Astrocyte (in vitro differentiated cells and primary cell): ENCODE measurements around the gene ANKRD11. TPM values are rescaled to one million over a fixed set of nuclear protein-coding genes. Genes with fewer than 3 reads are reported as not detected.
"Not testable (repeated sequence)": the region's sequence is repeated elsewhere in the genome, so short reads cannot be mapped to it uniquely, and the experiment has no call there.

Experiments used
- DNase-seq: peaks from one replicate; pipeline ENCODE4 v3.0.0-alpha.2; 2010; ENCODE audit warnings: low read depth
- FAIRE-seq: peaks from 2 replicates; lab custom pipeline; 2011; peaks lifted over from hg19 to GRCh38; lab: Jason Lieb, UNC
- H2AFZ ChIP-seq: 2 replicates; pipeline ENCODE4 v1.6.0; 2012; ENCODE audit warnings: low read depth, low read length, inconsistent platforms
- H3K27ac ChIP-seq: 2 replicates; pipeline ENCODE4 v1.5.1; 2011; ENCODE audit warnings: low read depth, low read length, inconsistent platforms
- H3K27me3 ChIP-seq: 2 replicates; pipeline ENCODE4 v1.6.0; 2011; ENCODE audit warnings: low read length, inconsistent platforms; ENCODE audit not compliant: insufficient read depth
- H3K36me3 ChIP-seq: 2 replicates; pipeline ENCODE4 v1.5.1; 2011; ENCODE audit warnings: low read length, inconsistent platforms; ENCODE audit not compliant: insufficient read depth
- H3K4me1 ChIP-seq: 2 replicates; pipeline ENCODE4 v1.5.1; 2011; ENCODE audit warnings: low read length, inconsistent platforms; ENCODE audit not compliant: insufficient read depth
- H3K4me2 ChIP-seq: 2 replicates; pipeline ENCODE4 v1.6.0; 2012; ENCODE audit warnings: low read length, inconsistent platforms
- H3K4me3 ChIP-seq: 2 replicates; pipeline ENCODE4 v1.5.1; 2011; ENCODE audit warnings: low read depth, mild to moderate bottlenecking, low read length, inconsistent platforms; ENCODE audit not compliant: insufficient read depth
- H3K79me2 ChIP-seq: 2 replicates; pipeline ENCODE4 v1.6.0; 2012; ENCODE audit warnings: mild to moderate bottlenecking, low read length, inconsistent platforms; ENCODE audit not compliant: insufficient read depth
- H3K9ac ChIP-seq: 2 replicates; pipeline ENCODE4 v1.6.0; 2012; ENCODE audit warnings: mild to moderate bottlenecking, low read length, inconsistent platforms
- H3K9me3 ChIP-seq: 2 replicates; pipeline ENCODE4 v1.5.1; 2012; ENCODE audit warnings: low read depth, mild to moderate bottlenecking, low read length, inconsistent platforms; ENCODE audit not compliant: insufficient read depth
- H4K20me1 ChIP-seq: 2 replicates; pipeline ENCODE4 v1.6.0; 2012; ENCODE audit warnings: low read length, inconsistent platforms; ENCODE audit not compliant: insufficient read depth
- H3K27ac Mint-ChIP-seq: one replicate; pipeline ENCODE4 v1.8.0; 2021; ENCODE audit warnings: mild to moderate bottlenecking, mixed read lengths; ENCODE audit not compliant: unreplicated experiment
- H3K27me3 Mint-ChIP-seq: one replicate; pipeline ENCODE4 v1.8.0; 2021; ENCODE audit warnings: low read depth, mixed read lengths; ENCODE audit not compliant: unreplicated experiment
- H3K36me3 Mint-ChIP-seq: one replicate; pipeline ENCODE4 v1.8.0; 2021; ENCODE audit warnings: low read depth, mixed read lengths; ENCODE audit not compliant: unreplicated experiment
- H3K4me1 Mint-ChIP-seq: one replicate; pipeline ENCODE4 v1.8.0; 2021; ENCODE audit warnings: low read depth, mixed read lengths; ENCODE audit not compliant: unreplicated experiment
- H3K4me3 Mint-ChIP-seq: one replicate; pipeline ENCODE4 v1.8.0; 2021; ENCODE audit warnings: mild to moderate bottlenecking, moderate library complexity, mixed read lengths; ENCODE audit not compliant: unreplicated experiment
- H3K9me3 Mint-ChIP-seq: one replicate; pipeline ENCODE4 v1.8.0; 2021; ENCODE audit warnings: mild to moderate bottlenecking, mixed read lengths; ENCODE audit not compliant: unreplicated experiment
- CTCF ChIP-seq: IDR thresholded peaks from 2 replicates; pipeline ENCODE4 v1.5.1; 2011; ENCODE audit warnings: low read depth, mild to moderate bottlenecking, inconsistent platforms, low read length, moderate library complexity; ENCODE audit not compliant: insufficient read depth
- EZH2 ChIP-seq: IDR thresholded peaks from 2 replicates; pipeline ENCODE4 v1.6.1; 2012; ENCODE audit warnings: mild to moderate bottlenecking, low read length, inconsistent platforms; ENCODE audit not compliant: insufficient read depth
- total RNA-seq: library from RNA; stranded (reverse); gene quantifications from 2 replicates; pipeline ENCODE4 v1.2.1, GENCODE V29; 2021

ANKRD11 gene
- total RNA-seq, 1 donor from 2014 or later, result 213 TPM

DNA sequence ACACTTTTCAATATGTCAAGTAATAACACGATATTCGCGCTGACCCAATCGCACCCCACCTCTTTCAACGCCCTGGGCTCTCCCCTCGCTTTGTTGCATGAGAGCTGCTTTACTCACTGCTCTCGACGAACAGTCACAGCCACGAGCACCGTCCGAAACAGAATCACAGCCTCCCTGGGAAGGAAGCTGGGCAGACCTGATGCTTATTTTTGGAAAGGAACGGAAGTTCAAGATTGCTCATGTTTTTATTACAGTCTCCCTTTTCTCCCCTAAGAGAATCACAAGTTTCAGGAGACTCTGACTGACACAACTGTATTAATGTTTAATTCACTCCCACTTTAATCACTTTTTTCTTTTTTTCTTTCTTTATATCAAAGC, 67.8 kb downstream of the ANKRD11 start:
- Histone ChIP-seq H2AFZ (no peak overlapping the region), H3K4me1 (peaks cover 35% of the 10 kb centered on the region), H3K4me3 (no peak overlapping the region), H3K9ac (peak overlapping the region; percentile 60), H3K36me3 (peaks cover 4% of the 10 kb centered on the region), H4K20me1 (peaks cover 99% of the 10 kb centered on the region), H3K4me2 (peak overlapping the region; percentile 75), H3K79me2 (peaks cover 97% of the 10 kb centered on the region), H3K27me3 (no peaks in the 10 kb centered on the region), H3K27ac (peak overlapping the region; percentile 83), H3K9me3 (no peaks in the 10 kb centered on the region)
- peaks cover 71% of the 10 kb centered on the region for H3K4me1 Mint-ChIP-seq
- no peak for FAIRE-seq
- no peak for TF ChIP-seq EZH2
- no peak for TF ChIP-seq CTCF
- DNase-seq, result peak; percentile 72
- H3K27me3 Mint-ChIP-seq, result no peaks in the 10 kb centered on the region
- H3K4me3 Mint-ChIP-seq, result peak overlapping the region; percentile 80
- H3K27ac Mint-ChIP-seq, result peak overlapping the region; percentile 98
- peaks cover 10% of the 10 kb centered on the region for H3K36me3 Mint-ChIP-seq
- H3K9me3 Mint-ChIP-seq, result no peaks in the 10 kb centered on the region

DNA sequence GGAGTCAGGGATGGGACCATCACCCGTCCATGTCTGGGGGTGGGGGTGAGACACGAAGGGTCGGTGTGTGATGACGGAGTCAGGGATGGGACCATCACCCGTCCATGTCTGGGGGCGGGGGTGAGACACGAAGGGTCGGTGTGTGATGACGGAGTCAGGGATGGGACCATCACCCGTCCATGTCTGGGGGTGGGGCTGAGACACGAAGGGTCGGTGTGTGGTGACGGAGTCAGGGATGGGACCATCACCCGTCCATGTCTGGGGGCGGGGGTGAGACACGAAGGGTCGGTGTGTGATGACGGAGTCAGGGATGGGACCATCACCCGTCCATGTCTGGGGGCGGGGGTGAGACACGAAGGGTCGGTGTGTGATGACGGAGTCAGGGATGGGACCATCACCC, 69.1 kb downstream of the ANKRD11 start:
- not testable (repeated sequence) for H3K9me3 ChIP-seq, H3K36me3 ChIP-seq, H3K4me2 ChIP-seq, H3K36me3 Mint-ChIP-seq, H3K9ac ChIP-seq, H3K27ac ChIP-seq, H3K27me3 Mint-ChIP-seq, FAIRE-seq, H3K27ac Mint-ChIP-seq, H3K4me3 Mint-ChIP-seq, H3K9me3 Mint-ChIP-seq, DNase-seq, H2AFZ ChIP-seq, H3K4me3 ChIP-seq, H3K27me3 ChIP-seq
- H3K4me1 Mint-ChIP-seq, result peaks cover 70% of the 10 kb centered on the region
- peaks cover 99% of the 10 kb centered on the region for H4K20me1 ChIP-seq
- peaks cover 97% of the 10 kb centered on the region for H3K79me2 ChIP-seq
- peaks cover 27% of the 10 kb centered on the region for H3K4me1 ChIP-seq

DNA sequence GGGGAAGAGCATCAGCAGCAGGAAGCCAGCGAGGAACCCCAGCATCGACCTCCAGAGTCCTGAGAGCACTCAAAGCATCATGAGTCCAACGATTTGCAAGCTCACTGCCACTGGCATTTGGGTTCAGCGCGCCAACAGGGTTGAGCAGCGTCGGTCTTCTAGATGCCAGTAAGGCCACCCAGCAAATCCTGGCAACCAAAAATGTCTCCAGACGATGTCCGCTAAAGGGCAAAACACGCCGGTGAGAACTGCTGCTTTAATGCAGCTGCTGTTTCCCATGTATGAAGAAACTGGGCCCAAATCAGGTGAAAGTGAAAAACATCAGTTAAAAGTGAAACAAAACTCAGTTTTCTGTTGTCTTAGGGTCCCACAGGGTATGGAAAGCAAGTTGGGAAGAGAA, 70.2 kb downstream of the ANKRD11 start:
- FAIRE-seq, result no peak

More for the DNA sequence above, 70.2 kb downstream of the ANKRD11 start:
- TF ChIP-seq CTCF, result no peak
- no peak for TF ChIP-seq EZH2
- Mint-ChIP-seq H3K36me3 (peaks cover 8% of the 10 kb centered on the region), H3K4me1 (peaks cover 65% of the 10 kb centered on the region), H3K27me3 (no peaks in the 10 kb centered on the region), H3K4me3 (peak overlapping the region; percentile 27), H3K9me3 (no peaks in the 10 kb centered on the region), H3K27ac (no peak overlapping the region)
- Histone ChIP-seq H2AFZ (no peak overlapping the region), H3K79me2 (peaks cover 97% of the 10 kb centered on the region), H3K4me2 (peak overlapping the region; percentile 29), H3K9me3 (no peaks in the 10 kb centered on the region), H3K4me3 (no peak overlapping the region), H3K36me3 (peaks cover 7% of the 10 kb centered on the region), H3K9ac (no peak overlapping the region), H3K27me3 (no peaks in the 10 kb centered on the region), H4K20me1 (peaks cover 98% of the 10 kb centered on the region), H3K27ac (no peak overlapping the region), H3K4me1 (peaks cover 24% of the 10 kb centered on the region)
- DNase-seq, result no peak
